ENCODE measurements around the gene KCNQ2.

The KCNQ2 gene

DNA sequence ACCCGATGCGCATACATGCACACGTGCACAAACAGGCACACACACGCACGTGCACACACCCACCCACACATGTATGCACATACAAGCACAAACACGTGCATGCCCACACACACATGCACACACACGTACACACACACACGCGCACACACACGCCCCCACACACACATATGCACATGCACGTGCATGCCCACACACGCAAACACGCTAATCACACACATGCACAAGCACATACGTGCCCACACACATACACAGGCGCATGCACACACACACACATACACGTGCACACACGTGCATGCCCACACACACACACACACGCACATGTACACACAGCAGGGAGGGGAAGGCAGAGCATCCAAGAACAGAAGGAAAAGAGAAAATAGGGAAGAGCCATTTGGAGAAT lies 84.5 kb downstream of the KCNQ2 start:
- no peaks in the 10 kb centered on the region for H3K36me3 ChIP-seq (ENCODE audit: insufficient read depth, low read length)
- no peak for TF ChIP-seq POLR2AphosphoS5 (IDR thresholded peaks at IDR 0.05; ENCODE audit: borderline replicate concordance, low read depth, low read length)
- TF ChIP-seq EZH2 (IDR thresholded peaks at IDR 0.05): no peak
- no peak for TF ChIP-seq FOXP2 (optimal IDR thresholded peaks at IDR 0.05; ENCODE audit: control extremely low read depth, extremely low read length, insufficient read depth)
- H3K4me3 ChIP-seq: no peak overlapping the region
- no peak overlapping the region for H3K9ac ChIP-seq (ENCODE audit: insufficient read length)
- no peak for DNase-seq (ENCODE audit: low read depth, low spot score)
- H3K27ac ChIP-seq: no peak overlapping the region
- H3K9me3 ChIP-seq (ENCODE audit: low read depth, low read length): no peaks in the 10 kb centered on the region

GRCh38 chr20:63387393-63387792 lies 85.1 kb downstream of the KCNQ2 start:
- Histone ChIP-seq H3K4me3 (no peak overlapping the region), H3K27ac (no peak overlapping the region), H3K9ac (ENCODE audit: insufficient read length) (no peak overlapping the region), H3K9me3 (ENCODE audit: low read depth, low read length) (no peaks in the 10 kb centered on the region), H3K36me3 (ENCODE audit: insufficient read depth, low read length) (no peaks in the 10 kb centered on the region)
- DNase-seq (ENCODE audit: low read depth, low spot score): no peak
- TF ChIP-seq POLR2AphosphoS5 (IDR thresholded peaks at IDR 0.05; ENCODE audit: borderline replicate concordance, low read depth, low read length): no peak
- TF ChIP-seq EZH2 (IDR thresholded peaks at IDR 0.05): no peak
- TF ChIP-seq FOXP2 (optimal IDR thresholded peaks at IDR 0.05; ENCODE audit: control extremely low read depth, extremely low read length, insufficient read depth): no peak

- H3K4me3 ChIP-seq: no peak overlapping the region
- H3K9me3 ChIP-seq (ENCODE audit: low read depth, low read length): no peaks in the 10 kb centered on the region
- DNase-seq (ENCODE audit: low read depth, low spot score): no peak
- TF ChIP-seq FOXP2 (optimal IDR thresholded peaks at IDR 0.05; ENCODE audit: control extremely low read depth, extremely low read length, insufficient read depth): no peak
- TF ChIP-seq POLR2AphosphoS5 (IDR thresholded peaks at IDR 0.05; ENCODE audit: borderline replicate concordance, low read depth, low read length): no peak
- TF ChIP-seq EZH2 (IDR thresholded peaks at IDR 0.05): no peak
- H3K27ac ChIP-seq: no peak overlapping the region
- H3K36me3 ChIP-seq (ENCODE audit: insufficient read depth, low read length): no peaks in the 10 kb centered on the region
- no peak overlapping the region for H3K9ac ChIP-seq (ENCODE audit: insufficient read length)
These were observed 86.0 kb downstream of the KCNQ2 start for GRCh38 chr20:63386491-63386890.

DNA sequence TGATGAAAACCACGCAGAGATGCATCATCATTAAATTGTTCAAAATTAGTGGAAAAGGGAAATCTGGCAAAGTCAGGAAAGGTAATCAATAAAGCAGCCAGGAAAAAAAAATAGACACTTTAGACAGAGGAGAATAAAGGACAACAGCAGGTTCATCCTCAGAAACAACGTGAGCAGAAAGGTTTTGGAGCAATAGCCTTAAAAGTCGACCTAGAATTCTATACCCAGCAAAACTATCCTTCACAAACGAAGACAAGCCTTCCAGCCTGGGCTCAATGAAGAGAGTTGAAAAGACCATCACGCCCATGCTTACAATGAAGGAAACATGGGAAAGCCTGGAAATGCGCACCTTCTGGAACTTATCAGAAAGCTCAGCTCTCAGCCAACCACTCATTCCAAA lies 86.6 kb downstream of the KCNQ2 start:
- Histone ChIP-seq H3K27ac (no peak overlapping the region), H3K36me3 (ENCODE audit: insufficient read depth, low read length) (no peaks in the 10 kb centered on the region), H3K4me3 (no peak overlapping the region), H3K9me3 (ENCODE audit: low read depth, low read length) (no peaks in the 10 kb centered on the region), H3K9ac (ENCODE audit: insufficient read length) (no peak overlapping the region)
- TF ChIP-seq EZH2 (IDR thresholded peaks at IDR 0.05) (no peak), FOXP2 (optimal IDR thresholded peaks at IDR 0.05; ENCODE audit: control extremely low read depth, extremely low read length, insufficient read depth) (no peak), POLR2AphosphoS5 (IDR thresholded peaks at IDR 0.05; ENCODE audit: borderline replicate concordance, low read depth, low read length) (no peak)
- DNase-seq (ENCODE audit: low read depth, low spot score): no peak

- Histone ChIP-seq H3K9me3 (ENCODE audit: low read depth, low read length) (no peaks in the 10 kb centered on the region), H3K9ac (ENCODE audit: insufficient read length) (no peak overlapping the region), H3K4me3 (no peak overlapping the region), H3K36me3 (ENCODE audit: insufficient read depth, low read length) (no peaks in the 10 kb centered on the region), H3K27ac (no peak overlapping the region)
- no peak for TF ChIP-seq POLR2AphosphoS5 (IDR thresholded peaks at IDR 0.05; ENCODE audit: borderline replicate concordance, low read depth, low read length)
- TF ChIP-seq FOXP2 (optimal IDR thresholded peaks at IDR 0.05; ENCODE audit: control extremely low read depth, extremely low read length, insufficient read depth): no peak
- TF ChIP-seq EZH2 (IDR thresholded peaks at IDR 0.05): no peak
- DNase-seq (ENCODE audit: low read depth, low spot score): no peak
These were observed 88.1 kb downstream of the KCNQ2 start for GRCh38 chr20:63384336-63384735.

GRCh38 chr20:63383556-63383955 lies 88.9 kb downstream of the KCNQ2 start:
- Histone ChIP-seq H3K9ac (ENCODE audit: insufficient read length) (no peak overlapping the region), H3K9me3 (ENCODE audit: low read depth, low read length) (no peaks in the 10 kb centered on the region), H3K27ac (no peak overlapping the region), H3K4me3 (no peak overlapping the region), H3K36me3 (ENCODE audit: insufficient read depth, low read length) (no peaks in the 10 kb centered on the region)
- TF ChIP-seq POLR2AphosphoS5 (IDR thresholded peaks at IDR 0.05; ENCODE audit: borderline replicate concordance, low read depth, low read length): no peak
- TF ChIP-seq FOXP2 (optimal IDR thresholded peaks at IDR 0.05; ENCODE audit: control extremely low read depth, extremely low read length, insufficient read depth): no peak
- no peak for TF ChIP-seq EZH2 (IDR thresholded peaks at IDR 0.05)
- DNase-seq (ENCODE audit: low read depth, low spot score): no peak

GRCh38 chr20:63382551-63383300 lies 89.7 kb downstream of the KCNQ2 start:
- H3K4me3 ChIP-seq: no peak overlapping the region
- TF ChIP-seq POLR2AphosphoS5 (IDR thresholded peaks at IDR 0.05; ENCODE audit: borderline replicate concordance, low read depth, low read length) (no peak), FOXP2 (optimal IDR thresholded peaks at IDR 0.05; ENCODE audit: control extremely low read depth, extremely low read length, insufficient read depth) (no peak), EZH2 (IDR thresholded peaks at IDR 0.05) (no peak)
- no peaks in the 10 kb centered on the region for H3K36me3 ChIP-seq (ENCODE audit: insufficient read depth, low read length)
- DNase-seq (ENCODE audit: low read depth, low spot score): no peak
- H3K9me3 ChIP-seq (ENCODE audit: low read depth, low read length): no peaks in the 10 kb centered on the region
- no peak overlapping the region for H3K27ac ChIP-seq
- no peak overlapping the region for H3K9ac ChIP-seq (ENCODE audit: insufficient read length)

GRCh38 chr20:63381781-63382431 lies 90.5 kb downstream of the KCNQ2 start:
- DNase-seq (ENCODE audit: low read depth, low spot score): no peak
- Histone ChIP-seq H3K9me3 (ENCODE audit: low read depth, low read length) (no peaks in the 10 kb centered on the region), H3K9ac (ENCODE audit: insufficient read length) (no peak overlapping the region), H3K4me3 (no peak overlapping the region), H3K27ac (no peak overlapping the region), H3K36me3 (ENCODE audit: insufficient read depth, low read length) (no peaks in the 10 kb centered on the region)
- TF ChIP-seq EZH2 (IDR thresholded peaks at IDR 0.05): no peak
- no peak for TF ChIP-seq FOXP2 (optimal IDR thresholded peaks at IDR 0.05; ENCODE audit: control extremely low read depth, extremely low read length, insufficient read depth)
- TF ChIP-seq POLR2AphosphoS5 (IDR thresholded peaks at IDR 0.05; ENCODE audit: borderline replicate concordance, low read depth, low read length): no peak
